SJSA1 (cell line): ENCODE data around the gene MBOAT1. TPM values are rescaled to one million over a fixed set of nuclear protein-coding genes. Genes with fewer than 3 reads are reported as not detected.

ENCODE experiments used
- total RNA-seq: library from RNA; depleted of rRNA; stranded (reverse); fragments of >200 nt; shearing (Covaris generic); gene quantifications from 2 replicates; pipeline ENCODE4 v1.2.3, GENCODE V29; 2014; rRNA removed

MBOAT1 gene
- total RNA-seq, 1 experiment from 2014 or later: 56.6 TPM

Other genes starting within 250 kb of the MBOAT1 start
- 7.5 and 11.1 TPM in 2 replicates for gene E2F3, start 189.4 kb upstream of the MBOAT1 start, total RNA-seq